HepG2 (cell line): ENCODE data around the gene ZNF814. TPM values are rescaled to one million over a fixed set of nuclear protein-coding genes. Genes with fewer than 3 reads are reported as not detected.

Source experiments
- FOXC1 ChIP-seq: sonication (generic); formaldehyde crosslinking; IDR thresholded peaks from 2 replicates; pipeline ENCODE4 v1.8.0; 2022; ENCODE audit warnings: mild to moderate bottlenecking, missing genetic modification reagents, borderline replicate concordance
- HIVEP1 ChIP-seq: sonication (generic); formaldehyde crosslinking; IDR thresholded peaks from 2 replicates; pipeline ENCODE4 v1.4.0; 2020; ENCODE audit warnings: mild to moderate bottlenecking, missing genetic modification reagents
- MLLT10 ChIP-seq: sonication (generic); formaldehyde crosslinking; IDR thresholded peaks from 2 replicates; pipeline ENCODE4 v1.4.0; 2020; ENCODE audit warnings: missing genetic modification reagents
- NAIF1 ChIP-seq: sonication (generic); formaldehyde crosslinking; IDR thresholded peaks from 2 replicates; pipeline ENCODE4 v1.5.0; 2020; ENCODE audit warnings: mild to moderate bottlenecking, missing genetic modification reagents, borderline replicate concordance
- NR2F6 ChIP-seq, 2 experiments: IDR thresholded peaks; 2 replicates each; pipeline ENCODE4 v1.6.1; 2016; ENCODE audit warnings: antibody characterized with exemption in 1 of 2, mild to moderate bottlenecking in 1 of 2
- PHF5A ChIP-seq: IDR thresholded peaks from one replicate; pipeline ENCODE4 v1.6.1; 2018; ENCODE audit warnings: low read depth, missing genetic modification reagents; ENCODE audit not compliant: unreplicated experiment
- SMAD3 ChIP-seq: sonication (generic); formaldehyde crosslinking; IDR thresholded peaks from 2 replicates; pipeline ENCODE4 v1.4.0; 2020; ENCODE audit warnings: missing genetic modification reagents
- STAT5B ChIP-seq: sonication (generic); formaldehyde crosslinking; IDR thresholded peaks from 2 replicates; pipeline ENCODE4 v1.4.0; 2020; ENCODE audit warnings: missing genetic modification reagents
- ZNF724P ChIP-seq: sonication (generic); formaldehyde crosslinking; IDR thresholded peaks from 2 replicates; pipeline ENCODE4 v1.8.0; 2022; ENCODE audit warnings: missing genetic modification reagents, borderline replicate concordance
- ZNF747 ChIP-seq: sonication (generic); formaldehyde crosslinking; IDR thresholded peaks from 2 replicates; pipeline ENCODE4 v1.8.1; 2023; ENCODE audit warnings: missing genetic modification reagents, mild to moderate bottlenecking, borderline replicate concordance
- ZNF768 ChIP-seq: sonication (generic); formaldehyde crosslinking; IDR thresholded peaks from 2 replicates; pipeline ENCODE4 v1.4.0; 2020; ENCODE audit warnings: missing genetic modification reagents
- polyA plus RNA-seq, 8 experiments: library from polyadenylated mRNA; depleted of rRNA in 3 of 8; stranded (reverse) in 7 of 8; unstranded in 1 of 8; fragments of >200 nt; fragmentation: Illumina TruSeq in 4 of 8; extraction: Trizol in 4 of 8; gene quantifications; 2 replicates each; pipeline versions ENCODE4 v1.2.1 to v1.2.3, GENCODE V29; 2011 to 2016; ENCODE audit warnings: low read depth in 4 of 8, missing spikeins in 1 of 8, mixed read lengths in 1 of 8; ENCODE audit not compliant: insufficient read depth in 1 of 8
- total RNA-seq, 5 experiments: library from RNA; depleted of rRNA; stranded (reverse); fragments of >200 nt; fragmentation: Illumina TruSeq; extraction: Trizol; gene quantifications; 2 replicates each; pipeline ENCODE4 v1.2.3, GENCODE V29; 2016; ENCODE audit warnings: low read depth in 1 of 5
- TF ChIP-seq, protein P1 (sequence below): sonication (generic); formaldehyde crosslinking; IDR thresholded peaks from 2 replicates; pipeline ENCODE4 v1.5.1; 2020; ENCODE audit warnings: missing genetic modification reagents, mild to moderate bottlenecking, borderline replicate concordance
- TF ChIP-seq, protein P2 (sequence below): sonication (generic); formaldehyde crosslinking; IDR thresholded peaks from 2 replicates; pipeline ENCODE4 v1.5.0; 2020; ENCODE audit warnings: mild to moderate bottlenecking, missing genetic modification reagents
- TF ChIP-seq, protein P3 (sequence below): sonication (generic); formaldehyde crosslinking; IDR thresholded peaks from 2 replicates; pipeline ENCODE4 v1.5.1; 2020; ENCODE audit warnings: missing genetic modification reagents, mild to moderate bottlenecking, borderline replicate concordance
- TF ChIP-seq, protein P4 (sequence below): sonication (generic); formaldehyde crosslinking; IDR thresholded peaks from 2 replicates; pipeline ENCODE4 v1.4.0; 2020; ENCODE audit warnings: missing genetic modification reagents, borderline replicate concordance
- TF ChIP-seq, protein P5 (sequence below): sonication (generic); formaldehyde crosslinking; IDR thresholded peaks from 2 replicates; pipeline ENCODE4 v1.4.0; 2020; ENCODE audit warnings: missing genetic modification reagents
- TF ChIP-seq, protein P6 (sequence below): sonication (generic); formaldehyde crosslinking; IDR thresholded peaks from 2 replicates; pipeline ENCODE4 v1.5.0; 2020; ENCODE audit warnings: missing genetic modification reagents

Gene ZNF814
- total and polyA plus RNA-seq, 2 of the 13 experiments (the other 11 are each of a cell fraction or from before 2014, with no cell fraction given): 2.5 to 3.4 TPM

DNA sequence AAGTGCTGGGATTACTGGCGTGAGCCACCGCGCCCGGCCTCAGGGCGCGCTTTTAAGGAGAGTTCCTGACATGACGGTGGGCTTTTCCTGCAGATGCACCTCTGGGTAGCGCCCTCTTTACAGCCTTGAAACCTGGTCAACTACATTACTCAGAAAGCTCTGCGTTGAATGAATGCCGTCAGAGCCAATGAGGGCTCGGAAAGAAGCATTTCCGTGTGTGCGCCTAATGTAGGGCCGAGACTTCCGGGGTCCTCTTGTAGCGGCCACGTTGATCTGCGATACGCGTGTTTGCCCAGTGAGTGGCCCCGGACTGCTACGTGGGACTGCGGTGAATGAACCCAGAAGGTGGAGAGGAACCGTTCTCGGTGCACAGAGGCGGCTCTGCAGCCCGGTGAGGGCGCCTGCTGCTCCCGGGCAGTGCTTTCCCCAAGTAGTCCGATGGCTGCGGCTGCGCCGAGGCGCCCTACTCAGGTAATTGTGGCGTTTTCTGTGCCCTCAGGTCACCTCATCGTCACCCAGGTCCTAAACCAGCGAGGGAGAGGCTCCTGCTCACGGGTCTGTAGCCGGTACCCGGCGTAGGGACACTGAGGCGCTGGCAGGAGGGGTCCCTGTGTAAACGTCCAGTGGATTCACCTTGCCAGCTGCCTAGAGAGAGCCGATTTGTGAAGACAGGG lies 69.2 kb downstream of the ZNF814 start (continued):
- TF ChIP-seq, protein P1, sequence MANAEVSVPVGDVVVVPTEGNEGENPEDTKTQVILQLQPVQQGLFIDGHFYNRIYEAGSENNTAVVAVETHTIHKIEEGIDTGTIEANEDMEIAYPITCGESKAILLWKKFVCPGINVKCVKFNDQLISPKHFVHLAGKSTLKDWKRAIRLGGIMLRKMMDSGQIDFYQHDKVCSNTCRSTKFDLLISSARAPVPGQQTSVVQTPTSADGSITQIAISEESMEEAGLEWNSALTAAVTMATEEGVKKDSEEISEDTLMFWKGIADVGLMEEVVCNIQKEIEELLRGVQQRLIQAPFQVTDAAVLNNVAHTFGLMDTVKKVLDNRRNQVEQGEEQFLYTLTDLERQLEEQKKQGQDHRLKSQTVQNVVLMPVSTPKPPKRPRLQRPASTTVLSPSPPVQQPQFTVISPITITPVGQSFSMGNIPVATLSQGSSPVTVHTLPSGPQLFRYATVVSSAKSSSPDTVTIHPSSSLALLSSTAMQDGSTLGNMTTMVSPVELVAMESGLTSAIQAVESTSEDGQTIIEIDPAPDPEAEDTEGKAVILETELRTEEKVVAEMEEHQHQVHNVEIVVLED (CRISPR knock-in tag): peak; percentile 78; the same call in 1 of the 2 replicates
- TF ChIP-seq ZNF724P (CRISPR knock-in tag) (no peak; the same call in 1 of the 2 replicates), HIVEP1 (CRISPR knock-in tag) (peak; percentile 66), FOXC1 (peak; percentile 79; the same call in 1 of the 2 replicates), ZNF768 (CRISPR knock-in tag) (no peak; the same call in 1 of the 2 replicates), NR2F6 (IDR thresholded peaks at IDR 0.05) (no peak), NR2F6 (CRISPR knock-in tag; IDR thresholded peaks at IDR 0.05) (no peak; the same call in 1 of the 2 replicates), MLLT10 (CRISPR knock-in tag) (no peak), STAT5B (CRISPR knock-in tag) (no peak), SMAD3 (CRISPR knock-in tag) (peak; percentile 82), PHF5A (CRISPR knock-in tag) (no peak), ZNF747 (no peak), NAIF1 (no peak)
- TF ChIP-seq, protein P2, sequence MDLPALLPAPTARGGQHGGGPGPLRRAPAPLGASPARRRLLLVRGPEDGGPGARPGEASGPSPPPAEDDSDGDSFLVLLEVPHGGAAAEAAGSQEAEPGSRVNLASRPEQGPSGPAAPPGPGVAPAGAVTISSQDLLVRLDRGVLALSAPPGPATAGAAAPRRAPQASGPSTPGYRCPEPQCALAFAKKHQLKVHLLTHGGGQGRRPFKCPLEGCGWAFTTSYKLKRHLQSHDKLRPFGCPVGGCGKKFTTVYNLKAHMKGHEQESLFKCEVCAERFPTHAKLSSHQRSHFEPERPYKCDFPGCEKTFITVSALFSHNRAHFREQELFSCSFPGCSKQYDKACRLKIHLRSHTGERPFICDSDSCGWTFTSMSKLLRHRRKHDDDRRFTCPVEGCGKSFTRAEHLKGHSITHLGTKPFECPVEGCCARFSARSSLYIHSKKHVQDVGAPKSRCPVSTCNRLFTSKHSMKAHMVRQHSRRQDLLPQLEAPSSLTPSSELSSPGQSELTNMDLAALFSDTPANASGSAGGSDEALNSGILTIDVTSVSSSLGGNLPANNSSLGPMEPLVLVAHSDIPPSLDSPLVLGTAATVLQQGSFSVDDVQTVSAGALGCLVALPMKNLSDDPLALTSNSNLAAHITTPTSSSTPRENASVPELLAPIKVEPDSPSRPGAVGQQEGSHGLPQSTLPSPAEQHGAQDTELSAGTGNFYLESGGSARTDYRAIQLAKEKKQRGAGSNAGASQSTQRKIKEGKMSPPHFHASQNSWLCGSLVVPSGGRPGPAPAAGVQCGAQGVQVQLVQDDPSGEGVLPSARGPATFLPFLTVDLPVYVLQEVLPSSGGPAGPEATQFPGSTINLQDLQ (CRISPR knock-in tag): peak; percentile 30; the same call in 1 of the 2 replicates
- TF ChIP-seq, protein P3, sequence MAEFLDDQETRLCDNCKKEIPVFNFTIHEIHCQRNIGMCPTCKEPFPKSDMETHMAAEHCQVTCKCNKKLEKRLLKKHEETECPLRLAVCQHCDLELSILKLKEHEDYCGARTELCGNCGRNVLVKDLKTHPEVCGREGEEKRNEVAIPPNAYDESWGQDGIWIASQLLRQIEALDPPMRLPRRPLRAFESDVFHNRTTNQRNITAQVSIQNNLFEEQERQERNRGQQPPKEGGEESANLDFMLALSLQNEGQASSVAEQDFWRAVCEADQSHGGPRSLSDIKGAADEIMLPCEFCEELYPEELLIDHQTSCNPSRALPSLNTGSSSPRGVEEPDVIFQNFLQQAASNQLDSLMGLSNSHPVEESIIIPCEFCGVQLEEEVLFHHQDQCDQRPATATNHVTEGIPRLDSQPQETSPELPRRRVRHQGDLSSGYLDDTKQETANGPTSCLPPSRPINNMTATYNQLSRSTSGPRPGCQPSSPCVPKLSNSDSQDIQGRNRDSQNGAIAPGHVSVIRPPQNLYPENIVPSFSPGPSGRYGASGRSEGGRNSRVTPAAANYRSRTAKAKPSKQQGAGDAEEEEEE (CRISPR knock-in tag): no peak
- TF ChIP-seq, protein P4, sequence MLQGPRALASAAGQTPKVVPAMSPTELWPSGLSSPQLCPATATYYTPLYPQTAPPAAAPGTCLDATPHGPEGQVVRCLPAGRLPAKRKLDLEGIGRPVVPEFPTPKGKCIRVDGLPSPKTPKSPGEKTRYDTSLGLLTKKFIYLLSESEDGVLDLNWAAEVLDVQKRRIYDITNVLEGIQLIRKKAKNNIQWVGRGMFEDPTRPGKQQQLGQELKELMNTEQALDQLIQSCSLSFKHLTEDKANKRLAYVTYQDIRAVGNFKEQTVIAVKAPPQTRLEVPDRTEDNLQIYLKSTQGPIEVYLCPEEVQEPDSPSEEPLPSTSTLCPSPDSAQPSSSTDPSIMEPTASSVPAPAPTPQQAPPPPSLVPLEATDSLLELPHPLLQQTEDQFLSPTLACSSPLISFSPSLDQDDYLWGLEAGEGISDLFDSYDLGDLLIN (CRISPR knock-in tag): 0 out of 2 replicates have a peak, but pooled peaks have one; percentile 43
- TF ChIP-seq, protein P5, sequence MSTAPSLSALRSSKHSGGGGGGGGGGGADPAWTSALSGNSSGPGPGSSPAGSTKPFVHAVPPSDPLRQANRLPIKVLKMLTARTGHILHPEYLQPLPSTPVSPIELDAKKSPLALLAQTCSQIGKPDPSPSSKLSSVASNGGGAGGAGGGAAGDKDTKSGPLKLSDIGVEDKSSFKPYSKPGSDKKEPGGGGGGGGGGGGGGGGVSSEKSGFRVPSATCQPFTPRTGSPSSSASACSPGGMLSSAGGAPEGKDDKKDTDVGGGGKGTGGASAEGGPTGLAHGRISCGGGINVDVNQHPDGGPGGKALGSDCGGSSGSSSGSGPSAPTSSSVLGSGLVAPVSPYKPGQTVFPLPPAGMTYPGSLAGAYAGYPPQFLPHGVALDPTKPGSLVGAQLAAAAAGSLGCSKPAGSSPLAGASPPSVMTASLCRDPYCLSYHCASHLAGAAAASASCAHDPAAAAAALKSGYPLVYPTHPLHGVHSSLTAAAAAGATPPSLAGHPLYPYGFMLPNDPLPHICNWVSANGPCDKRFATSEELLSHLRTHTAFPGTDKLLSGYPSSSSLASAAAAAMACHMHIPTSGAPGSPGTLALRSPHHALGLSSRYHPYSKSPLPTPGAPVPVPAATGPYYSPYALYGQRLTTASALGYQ: peak; percentile 64; the same call in 1 of the 2 replicates
- TF ChIP-seq, protein P6, sequence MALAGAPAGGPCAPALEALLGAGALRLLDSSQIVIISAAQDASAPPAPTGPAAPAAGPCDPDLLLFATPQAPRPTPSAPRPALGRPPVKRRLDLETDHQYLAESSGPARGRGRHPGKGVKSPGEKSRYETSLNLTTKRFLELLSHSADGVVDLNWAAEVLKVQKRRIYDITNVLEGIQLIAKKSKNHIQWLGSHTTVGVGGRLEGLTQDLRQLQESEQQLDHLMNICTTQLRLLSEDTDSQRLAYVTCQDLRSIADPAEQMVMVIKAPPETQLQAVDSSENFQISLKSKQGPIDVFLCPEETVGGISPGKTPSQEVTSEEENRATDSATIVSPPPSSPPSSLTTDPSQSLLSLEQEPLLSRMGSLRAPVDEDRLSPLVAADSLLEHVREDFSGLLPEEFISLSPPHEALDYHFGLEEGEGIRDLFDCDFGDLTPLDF (CRISPR knock-in tag): peak; percentile 61; the same call in 1 of the 2 replicates
